Body of pancreas (tissue), 4 donors: Measurements from ENCODE around the gene SLAMF9.

Experiments
- CTCF ChIP-seq, 7 experiments: fragments of 450-650 bp in 4 of 7; fragments of 200-600 bp in 3 of 7; sonication (generic) in 3 of 7; IDR thresholded peaks; one replicate each; pipeline ENCODE4 v1.5.1; 2016 to 2019; ENCODE audit warnings: antibody characterized with exemption in 7 of 7
- POLR2A ChIP-seq, 3 donors: fragments of 450-650 bp; IDR thresholded peaks; one replicate each; pipeline ENCODE4 v1.6.1; 2016; ENCODE audit warnings: antibody characterized with exemption in 3 of 3, mild to moderate bottlenecking in 2 of 3

GRCh38 chr1:159970932-159971342 is 16.9 kb upstream of the SLAMF9 start:
- TF ChIP-seq CTCF (IDR thresholded peaks at IDR 0.05) = peak in 3 of 7 experiments; percentile 18 to 29 (median 22)
- no peak for TF ChIP-seq POLR2A (IDR thresholded peaks at IDR 0.05)
